CD4-positive, alpha-beta T cell treated with Interleukin-15 for 1 hour (primary cell): ENCODE results near the gene LKAAEAR1.
"Not testable (repeated sequence)": the region's sequence is repeated elsewhere in the genome, so short reads cannot be mapped to it uniquely, and the experiment has no call there.

ENCODE experiments used
- DNase-seq: peaks from one replicate; pipeline ENCODE4 v3.0.0-alpha.2; 2020

The LKAAEAR1 gene

DNA sequence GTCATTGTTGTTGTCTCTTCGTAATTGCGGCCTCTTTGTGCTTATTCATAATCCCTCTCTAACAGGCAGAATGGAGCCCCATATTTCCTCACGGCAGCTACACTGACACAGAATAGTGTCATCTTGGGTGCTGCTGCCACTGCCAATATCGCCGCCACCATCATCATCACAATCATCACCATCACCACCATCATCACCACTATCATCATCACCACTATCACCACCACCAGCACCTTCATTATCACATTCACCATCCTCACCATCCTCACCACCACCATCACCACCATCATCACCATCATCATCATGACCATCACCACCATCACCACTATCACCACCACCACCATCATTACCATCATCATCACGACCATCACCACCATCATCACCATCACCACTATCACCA lies 12.3 kb upstream of the LKAAEAR1 start:
- no peak for DNase-seq

DNA sequence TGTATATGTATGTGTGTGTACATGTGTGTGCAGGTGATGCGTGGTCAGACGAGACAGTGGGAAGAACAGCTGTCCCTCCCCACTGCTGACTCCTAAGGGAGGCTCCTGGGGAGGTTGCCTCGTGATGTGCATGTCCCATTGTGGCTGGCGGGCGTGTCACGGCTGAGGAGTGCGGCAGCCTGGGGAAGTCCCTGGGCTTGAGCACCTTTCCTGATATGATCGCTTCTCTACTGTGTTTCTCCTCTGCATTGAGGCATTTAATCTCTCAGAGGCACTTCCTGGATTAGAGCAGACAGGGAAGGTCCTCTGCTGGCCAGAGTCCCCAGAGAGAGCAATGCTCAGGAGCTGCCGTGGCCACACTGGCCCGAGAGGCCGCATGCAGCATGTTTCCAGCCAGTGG lies 11.7 kb upstream of the LKAAEAR1 start:
- no peak for DNase-seq

DNA sequence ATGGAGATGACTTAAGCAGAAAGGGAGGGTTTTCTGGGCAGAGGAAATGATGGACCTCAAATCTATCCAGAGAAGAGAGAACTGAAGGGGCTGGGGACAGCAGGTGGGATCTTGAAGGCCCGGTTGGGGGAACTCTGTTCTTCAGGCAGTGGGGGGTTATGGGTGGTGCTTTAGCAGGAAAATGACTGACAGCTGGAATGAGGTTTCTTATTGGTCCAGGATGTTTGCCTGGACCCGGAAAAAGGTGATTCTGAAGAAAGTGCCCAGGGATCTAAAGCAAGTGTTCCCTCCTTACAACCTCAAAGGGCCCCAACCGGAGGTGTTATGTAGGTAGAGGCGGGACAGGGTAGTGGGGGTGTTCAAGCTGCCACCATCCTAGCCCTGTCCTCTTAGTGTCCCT lies 11.3 kb upstream of the LKAAEAR1 start:
- DNase-seq, result no peak

DNA sequence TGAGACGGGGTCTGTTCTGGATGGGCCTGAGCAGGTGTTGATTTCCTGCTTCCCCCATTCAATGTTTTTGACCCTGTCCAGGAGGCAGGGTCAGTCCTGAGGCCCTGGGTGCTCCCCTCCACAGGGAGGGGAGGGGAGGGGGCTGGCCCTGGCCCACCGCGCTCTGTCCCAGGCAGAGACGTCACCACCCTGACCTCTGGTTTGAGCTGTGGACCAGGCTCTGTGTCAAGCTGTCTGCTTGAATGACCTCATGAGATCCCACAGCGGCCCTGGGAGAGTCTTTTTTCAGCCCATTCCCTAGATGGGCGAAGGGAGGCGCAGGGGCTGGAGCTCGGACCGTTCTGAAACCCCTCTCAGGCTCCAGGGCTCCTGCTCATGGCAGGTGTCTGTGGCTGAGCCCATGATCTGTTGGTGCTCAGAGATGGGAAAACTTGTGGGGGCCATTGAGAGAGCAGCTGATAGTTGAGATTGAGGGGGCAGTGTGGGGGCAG lies 8.9 kb upstream of the LKAAEAR1 start:
- DNase-seq, result no peak

DNA sequence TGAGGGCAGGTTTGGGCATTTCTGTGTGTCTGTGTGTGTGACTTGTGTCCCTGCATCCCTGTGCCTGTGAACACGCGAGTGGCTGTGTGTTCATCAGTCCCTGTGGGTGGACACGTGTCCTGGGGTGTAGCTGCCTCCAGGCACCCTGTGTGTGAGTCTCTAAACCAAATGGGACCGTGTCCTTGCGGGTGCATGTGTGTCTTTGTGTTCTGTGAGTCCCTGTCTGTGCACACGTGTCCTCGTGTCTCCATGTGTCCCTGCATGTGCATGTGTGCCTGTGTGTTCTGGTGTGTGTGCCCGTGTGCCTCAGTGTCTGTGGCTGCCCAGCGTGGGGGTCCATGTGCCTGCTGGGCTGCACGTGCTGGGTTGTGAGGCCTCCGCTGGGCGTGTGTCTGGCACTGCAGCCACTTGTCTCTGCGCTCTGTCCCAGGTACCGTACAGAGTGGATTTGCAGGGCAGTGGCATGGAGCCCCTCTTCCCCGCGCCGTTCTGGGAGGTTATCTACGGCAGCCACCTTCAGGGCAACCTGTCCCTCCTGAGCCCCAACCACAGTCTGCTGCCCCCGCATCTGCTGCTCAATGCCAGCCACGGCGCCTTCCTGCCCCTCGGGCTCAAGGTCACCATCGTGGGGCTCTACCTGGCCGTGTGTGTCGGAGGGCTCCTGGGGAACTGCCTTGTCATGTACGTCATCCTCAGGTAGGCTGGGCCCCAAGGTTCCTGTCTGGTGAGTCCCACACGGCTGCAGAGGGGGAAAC lies 8.2 kb upstream of the LKAAEAR1 start:
- DNase-seq, result no peak

DNA sequence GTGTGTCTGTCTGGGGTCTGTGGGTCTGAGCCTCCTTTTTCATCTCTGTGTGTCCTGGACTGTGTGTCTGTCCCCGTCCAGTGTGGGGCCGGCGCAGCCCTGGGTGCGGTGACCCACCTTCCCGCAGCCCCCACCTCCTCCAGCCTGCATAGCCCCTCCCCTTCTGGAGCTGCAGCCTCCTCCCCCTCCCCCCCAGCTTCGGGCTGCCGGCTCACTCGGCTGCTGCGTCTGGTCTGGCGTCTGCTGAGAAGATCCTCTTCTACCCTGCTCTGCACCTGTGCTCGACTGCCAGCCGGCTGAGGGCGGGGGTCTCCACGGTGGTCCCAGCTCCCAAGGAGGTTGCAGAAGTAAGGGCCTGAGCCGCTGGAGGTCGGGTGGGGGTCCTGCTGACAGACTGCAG lies 7.6 kb upstream of the LKAAEAR1 start:
- DNase-seq, result no peak

DNA sequence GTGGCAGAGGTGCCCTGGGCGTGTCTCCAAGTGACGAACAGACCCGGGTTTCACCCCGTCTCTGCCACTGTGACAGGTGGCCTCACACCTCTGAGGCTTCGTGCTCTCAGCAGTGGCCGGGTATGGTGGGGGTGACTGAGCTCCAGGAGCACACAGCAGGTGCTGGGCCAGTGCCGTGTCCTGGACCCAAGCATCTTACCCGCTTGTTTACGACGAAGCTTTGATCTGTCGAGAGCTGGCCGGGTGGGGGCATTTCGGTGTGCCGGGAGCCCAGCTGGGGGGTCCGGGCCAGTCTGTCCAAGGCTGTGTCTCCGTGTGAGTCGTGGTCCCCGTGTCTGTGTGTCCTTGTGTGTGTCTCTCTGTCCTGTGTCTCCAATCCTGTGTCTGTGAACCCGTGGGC lies 7.1 kb upstream of the LKAAEAR1 start:
- DNase-seq, result no peak

DNA sequence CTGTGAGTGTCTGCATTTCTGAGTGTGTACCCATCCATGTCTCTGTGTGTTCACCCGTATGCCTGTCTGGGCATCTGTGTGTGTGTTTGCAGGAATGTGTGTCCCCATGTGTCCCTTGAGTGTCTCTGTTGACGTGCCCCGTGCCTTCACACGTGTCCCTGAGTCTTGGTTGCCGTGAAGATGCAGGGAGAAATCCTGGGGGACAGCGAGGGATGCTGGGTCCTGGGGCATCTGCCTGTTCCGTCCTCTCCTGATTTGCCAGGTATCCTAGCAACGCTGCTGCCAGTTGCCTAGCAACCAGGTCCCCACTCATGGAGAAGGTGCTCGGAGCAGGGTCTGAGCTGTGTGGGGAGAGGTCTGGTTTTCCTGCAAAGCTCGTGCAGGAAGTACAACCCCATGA lies 6.0 kb upstream of the LKAAEAR1 start:
- no peak for DNase-seq

DNA sequence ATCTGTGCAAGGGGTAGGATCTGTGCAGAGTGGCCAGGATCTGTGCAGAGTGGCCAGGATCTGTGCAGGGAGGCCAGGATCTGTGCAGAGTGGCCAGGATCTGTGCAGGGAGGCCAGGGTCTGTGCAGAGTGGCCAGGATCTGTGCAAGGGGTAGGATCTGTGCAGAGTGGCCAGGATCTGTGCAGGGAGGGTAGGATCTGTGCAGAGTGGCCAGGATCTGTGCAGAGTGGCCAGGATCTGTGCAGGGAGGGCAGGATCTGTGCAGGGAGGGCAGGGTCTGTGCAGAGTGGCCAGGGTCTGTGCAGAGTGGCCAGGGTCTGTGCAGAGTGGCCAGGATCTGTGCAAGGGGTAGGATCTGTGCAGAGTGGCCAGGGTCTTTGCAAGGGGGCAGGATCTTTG lies 4.4 kb upstream of the LKAAEAR1 start:
- not testable (repeated sequence) for DNase-seq

DNA sequence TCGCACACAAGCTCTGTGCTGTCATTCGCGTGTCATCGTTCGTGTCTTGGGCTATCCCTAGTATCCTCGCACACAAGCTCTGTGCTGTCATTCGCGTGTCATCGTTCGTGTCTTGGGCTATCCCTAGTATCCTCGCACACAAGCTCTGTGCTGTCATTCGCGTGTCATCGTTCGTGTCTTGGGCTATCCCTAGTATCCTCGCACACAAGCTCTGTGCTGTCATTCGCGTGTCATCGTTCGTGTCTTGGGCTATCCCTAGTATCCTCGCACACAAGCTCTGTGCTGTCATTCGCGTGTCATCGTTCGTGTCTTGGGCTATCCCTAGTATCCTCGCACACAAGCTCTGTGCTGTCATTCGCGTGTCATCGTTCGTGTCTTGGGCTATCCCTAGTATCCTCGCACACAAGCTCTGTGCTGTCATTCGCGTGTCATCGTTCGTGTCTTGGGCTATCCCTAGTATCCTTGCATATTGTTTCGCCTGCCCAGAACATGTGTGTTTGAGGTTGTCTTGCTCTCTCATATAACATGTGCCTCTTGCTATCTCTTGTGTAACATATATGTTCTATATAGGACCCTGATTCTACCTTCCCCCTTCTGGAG lies 3.1 kb upstream of the LKAAEAR1 start:
- not testable (repeated sequence) for DNase-seq

DNA sequence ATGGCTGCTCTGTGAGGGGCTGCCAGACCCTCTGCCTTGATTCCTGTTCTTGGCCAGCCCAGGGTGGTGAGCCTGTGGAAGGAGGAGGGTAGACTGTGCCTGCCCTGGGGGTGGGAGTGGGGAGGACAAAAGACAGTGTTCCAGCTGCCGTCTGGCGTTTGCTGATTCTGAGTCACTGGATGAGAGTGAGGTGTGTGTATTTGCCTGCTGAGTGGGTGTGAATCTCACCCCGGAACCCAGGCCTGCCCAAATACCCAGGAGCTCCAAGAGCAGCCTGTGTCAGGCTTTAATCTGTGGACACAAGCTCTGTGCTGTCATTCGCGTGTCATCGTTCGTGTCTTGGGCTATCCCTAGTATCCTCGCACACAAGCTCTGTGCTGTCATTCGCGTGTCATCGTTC lies 2.6 kb upstream of the LKAAEAR1 start:
- no peak for DNase-seq

DNA sequence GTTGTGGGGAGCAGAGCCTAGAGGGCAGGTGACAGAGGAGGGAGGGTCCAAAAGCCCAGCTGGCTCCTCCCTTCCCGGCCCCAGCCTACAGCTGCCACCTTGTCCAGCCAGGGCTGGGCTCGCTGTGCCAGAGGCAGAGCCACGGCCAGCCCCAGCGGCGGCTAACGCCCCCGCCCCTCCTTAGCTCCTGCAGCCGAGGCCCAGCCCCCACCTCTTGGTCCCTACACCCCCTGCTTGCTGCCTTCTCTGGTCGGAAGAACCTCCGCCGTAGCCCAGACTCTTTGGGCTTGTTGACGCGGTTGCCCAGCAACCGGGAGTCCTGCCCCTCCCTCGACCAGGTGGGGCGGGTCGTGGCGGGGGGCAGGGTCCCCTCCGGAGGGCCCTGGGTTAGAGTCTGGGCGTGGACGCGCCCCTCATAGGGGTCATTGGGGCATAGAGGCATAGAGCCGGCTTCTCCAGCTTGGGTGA lies 521 bp upstream of the LKAAEAR1 start:
- DNase-seq, result no peak

DNA sequence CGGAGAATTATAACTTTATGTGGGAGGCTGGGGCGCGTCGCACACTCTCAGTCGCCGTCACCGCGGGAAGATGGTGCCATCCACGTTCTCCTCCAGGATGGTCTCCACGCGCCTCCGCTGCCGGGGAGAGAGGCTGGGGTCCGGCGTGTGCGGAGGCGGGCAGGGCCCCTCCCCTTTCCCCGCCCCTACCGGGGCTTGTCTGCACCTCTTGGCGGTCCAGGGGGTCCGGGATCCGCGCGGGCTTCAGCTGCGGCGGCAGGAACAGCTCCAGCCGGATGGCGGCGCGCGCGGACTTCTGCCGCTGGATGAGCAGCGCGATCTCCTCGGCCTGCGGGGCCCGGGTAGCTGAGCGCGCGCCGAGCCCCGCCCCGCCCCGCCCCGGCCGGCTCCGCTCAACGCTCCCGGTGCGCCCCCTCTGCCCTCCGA lies 807 bp downstream of the LKAAEAR1 start:
- DNase-seq, result peak; percentile 73

DNA sequence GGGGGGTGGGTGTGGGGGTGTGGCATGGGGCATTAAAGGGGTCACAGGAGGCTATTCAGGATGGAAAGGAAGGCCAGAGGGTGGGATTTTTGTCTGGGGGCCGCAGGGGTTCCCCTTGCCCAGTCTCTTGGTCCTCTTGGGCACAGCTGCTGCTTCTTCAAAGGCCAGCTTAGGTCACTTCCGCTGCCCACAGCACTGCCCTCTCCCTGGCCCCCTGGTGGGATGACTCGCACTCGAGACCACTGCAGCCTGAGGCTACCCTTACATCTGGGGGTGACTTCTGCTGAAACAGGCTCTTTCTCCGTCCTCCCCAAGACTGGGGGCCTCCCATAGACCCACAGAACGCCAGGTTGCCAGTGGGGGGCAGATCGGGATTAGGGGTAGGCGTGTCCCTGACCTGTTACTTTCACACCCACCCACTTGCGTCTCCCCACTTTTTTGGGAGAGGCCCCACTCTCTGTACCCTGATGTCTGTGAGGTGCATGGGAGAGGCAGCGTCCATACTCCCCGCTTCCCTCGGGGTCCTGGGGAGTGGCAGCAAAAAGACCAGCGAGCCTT lies 1.3 kb downstream of the LKAAEAR1 start:
- DNase-seq, result no peak

DNA sequence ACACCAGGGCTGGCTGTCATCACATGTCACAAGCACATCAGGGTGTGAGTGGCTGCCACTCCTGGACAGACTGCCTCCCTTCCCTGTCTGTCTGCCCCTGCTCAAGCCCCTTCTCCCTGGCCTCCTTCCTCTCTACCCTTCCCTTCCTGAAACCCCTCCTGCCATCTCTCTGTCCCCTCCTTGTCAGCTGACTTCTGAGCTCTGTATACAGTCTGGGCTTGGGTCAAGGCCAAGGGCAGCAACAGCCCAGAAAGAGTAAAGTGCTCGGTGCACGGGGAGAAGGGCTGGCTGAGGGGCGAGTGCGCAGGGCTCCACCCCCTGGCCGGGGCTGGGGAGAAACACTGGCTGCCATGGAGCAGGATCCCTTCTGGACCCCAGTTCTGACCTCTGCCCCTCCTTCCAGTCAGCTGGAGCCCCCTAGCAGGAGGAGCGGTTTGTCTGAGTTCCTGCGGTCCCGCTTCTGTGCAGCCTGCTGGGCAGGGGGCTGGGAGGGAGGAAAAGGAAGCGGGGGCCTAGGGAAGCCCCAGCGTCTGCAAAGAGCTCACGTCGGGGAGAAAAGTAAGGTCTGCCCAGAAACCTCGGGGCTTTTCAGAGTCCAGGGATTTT lies 2.0 kb downstream of the LKAAEAR1 start:
- DNase-seq, result no peak

DNA sequence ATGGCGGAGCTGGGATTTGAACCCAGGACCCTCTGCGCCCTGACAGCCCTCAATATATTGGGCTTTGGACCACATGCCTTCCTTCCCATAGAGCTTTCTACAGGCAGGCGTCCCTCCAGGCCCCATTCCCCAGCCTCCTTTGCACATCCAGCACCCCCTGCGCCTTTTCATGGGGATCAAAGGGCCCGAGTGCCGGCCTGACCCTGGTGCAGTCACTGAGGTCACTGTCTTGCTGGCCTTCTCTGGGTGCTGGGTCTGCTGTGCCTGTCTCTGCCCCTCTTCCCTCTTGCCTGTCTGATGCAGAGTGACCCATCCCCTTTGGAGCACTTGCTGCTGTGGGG lies 2.6 kb downstream of the LKAAEAR1 start:
- no peak for DNase-seq

DNA sequence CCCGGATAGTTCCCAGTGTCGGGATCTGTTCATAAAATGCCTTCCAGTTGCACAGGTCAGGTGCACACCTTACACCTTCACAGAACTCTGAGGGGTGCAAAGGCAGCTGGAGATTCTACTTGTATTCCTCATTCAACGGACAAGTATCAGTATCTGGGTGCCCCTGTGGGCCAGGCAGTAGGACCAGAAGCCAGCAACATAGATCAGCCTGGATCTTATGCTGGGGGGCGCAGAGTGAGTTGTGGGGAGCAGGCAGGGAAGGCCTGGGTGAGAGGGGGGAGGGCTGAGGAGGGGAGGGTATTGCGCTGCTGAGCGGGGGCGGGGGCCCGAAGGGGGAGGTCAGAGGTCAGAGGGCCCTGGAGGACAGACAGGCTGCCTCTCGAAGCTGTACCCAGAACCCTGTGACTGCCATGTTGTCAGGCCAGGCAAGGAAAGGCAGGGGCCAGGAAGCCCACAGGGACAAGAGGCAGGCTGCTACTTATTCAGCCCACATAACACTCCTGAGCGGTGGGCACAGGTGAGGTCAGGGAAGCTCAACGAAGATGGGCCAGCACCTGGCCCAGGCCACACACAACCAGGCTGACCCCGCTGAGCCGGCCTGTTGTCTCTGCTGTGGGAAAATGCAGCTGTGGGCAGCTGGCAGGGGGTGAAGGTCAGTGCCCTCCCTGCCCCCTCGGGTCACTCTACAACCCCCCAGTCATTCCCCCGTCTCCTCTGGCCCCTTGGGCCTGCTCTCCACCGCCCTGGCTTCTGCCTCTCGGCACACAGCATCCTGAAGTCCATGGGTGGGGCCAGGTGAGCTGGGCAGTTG lies 3.2 kb downstream of the LKAAEAR1 start:
- DNase-seq, result no peak

DNA sequence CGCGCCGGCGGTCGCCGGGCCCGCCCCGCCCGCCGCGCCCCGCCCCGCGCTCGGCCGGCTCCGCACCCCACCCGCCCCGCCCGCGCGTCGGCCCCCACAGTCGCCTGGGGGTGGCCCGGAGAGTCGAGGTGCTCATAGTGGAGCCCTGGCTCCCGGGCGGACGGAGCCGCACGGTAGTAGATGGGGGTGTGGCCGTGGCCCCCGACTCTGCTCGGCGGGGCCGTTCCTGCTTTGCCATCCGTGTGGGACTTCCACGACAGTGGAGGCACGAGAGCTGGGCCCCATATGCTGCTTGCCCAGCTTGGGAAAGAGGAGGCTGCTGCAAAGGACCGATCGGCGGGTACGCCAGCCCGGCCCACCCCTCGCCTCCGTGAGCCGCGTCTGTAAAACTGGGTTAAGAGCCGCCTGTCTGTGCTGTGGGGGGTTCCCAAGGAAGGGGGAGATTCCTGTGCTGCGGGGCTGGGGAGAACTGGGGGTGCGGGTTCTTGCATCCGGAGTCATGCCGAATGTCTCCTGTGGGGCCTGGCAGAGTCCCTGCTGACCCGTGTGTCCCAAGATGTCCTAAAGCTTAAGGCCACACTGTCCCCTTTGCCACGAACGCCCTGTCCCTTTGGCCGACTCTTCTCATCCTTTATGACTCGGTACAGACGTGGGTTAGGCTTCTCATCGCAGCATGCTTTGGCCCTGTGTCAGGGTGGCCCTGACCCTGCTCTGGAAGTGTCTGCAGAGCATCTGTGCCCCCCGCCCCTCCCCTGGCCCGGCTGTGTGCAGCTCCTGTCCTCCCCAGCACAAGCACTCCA lies 4.0 kb downstream of the LKAAEAR1 start, which contains the start of gene OPRL1:
Gene OPRL1, plus strand, starts transcription at position 70 of the 800 bp plus-strand sequence. CDS start 12,639 bp downstream, outside the sequence.
- peak; percentile 46 for DNase-seq

DNA sequence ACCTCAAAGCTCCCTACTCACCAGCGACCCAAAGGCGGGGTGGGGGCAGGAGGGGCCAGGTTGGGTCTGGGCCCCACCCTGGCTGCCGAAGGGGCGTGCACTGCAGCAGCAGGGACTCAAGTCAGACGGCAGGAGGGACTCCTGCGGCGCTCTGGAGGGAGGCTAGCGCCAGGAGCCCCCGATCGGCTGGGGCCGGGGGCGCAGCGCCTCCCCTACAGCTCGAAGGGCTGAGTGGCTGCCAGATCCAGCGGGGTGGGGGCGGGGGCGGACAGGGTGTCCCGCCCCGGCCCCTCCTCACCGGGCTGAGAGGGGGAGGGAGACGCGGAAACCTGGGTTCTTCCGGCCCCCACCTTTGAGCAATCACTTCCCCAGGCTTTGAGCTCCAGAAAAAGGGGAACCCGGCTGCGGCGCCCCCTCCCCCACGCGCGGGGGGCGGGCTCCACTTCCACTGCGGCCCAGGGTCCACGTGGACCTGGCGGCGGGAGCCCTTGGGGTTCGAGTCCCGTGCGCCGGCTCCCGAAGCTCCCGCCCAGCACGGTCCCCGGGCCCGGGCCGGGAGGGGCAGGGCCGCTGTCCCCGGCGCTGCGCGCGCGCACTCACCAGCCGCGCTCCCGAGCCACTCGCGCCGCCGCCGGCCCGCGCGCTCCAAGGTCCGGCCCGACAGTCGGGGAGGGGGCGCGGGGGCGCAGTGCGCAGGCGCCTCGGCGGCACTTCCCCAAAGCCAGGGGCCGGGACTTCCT lies 4.8 kb downstream of the LKAAEAR1 start, which contains the start of gene RGS19:
Gene RGS19, minus strand, starts transcription at position 246 of the 740 bp plus-strand sequence. CDS start 2,632 bp downstream, outside the sequence.
- peak; percentile 88 for DNase-seq

DNA sequence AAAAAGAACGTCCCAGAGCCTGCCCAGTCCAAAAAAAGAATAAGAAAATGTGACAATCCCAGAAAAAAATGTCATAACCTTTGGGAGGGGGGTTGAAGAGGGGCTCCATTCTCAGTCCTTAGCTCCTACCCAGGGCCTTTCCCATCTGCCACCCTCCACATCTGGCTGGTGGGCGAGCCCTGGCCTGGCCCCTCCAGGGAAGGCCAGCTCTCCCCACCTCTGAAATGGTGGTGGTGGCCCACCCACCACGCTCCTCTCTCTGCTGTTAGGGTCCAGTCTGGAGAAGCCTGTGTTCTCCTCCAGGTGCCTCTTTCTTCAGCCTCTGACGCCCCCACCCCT lies 5.3 kb downstream of the LKAAEAR1 start:
- DNase-seq, result no peak

DNA sequence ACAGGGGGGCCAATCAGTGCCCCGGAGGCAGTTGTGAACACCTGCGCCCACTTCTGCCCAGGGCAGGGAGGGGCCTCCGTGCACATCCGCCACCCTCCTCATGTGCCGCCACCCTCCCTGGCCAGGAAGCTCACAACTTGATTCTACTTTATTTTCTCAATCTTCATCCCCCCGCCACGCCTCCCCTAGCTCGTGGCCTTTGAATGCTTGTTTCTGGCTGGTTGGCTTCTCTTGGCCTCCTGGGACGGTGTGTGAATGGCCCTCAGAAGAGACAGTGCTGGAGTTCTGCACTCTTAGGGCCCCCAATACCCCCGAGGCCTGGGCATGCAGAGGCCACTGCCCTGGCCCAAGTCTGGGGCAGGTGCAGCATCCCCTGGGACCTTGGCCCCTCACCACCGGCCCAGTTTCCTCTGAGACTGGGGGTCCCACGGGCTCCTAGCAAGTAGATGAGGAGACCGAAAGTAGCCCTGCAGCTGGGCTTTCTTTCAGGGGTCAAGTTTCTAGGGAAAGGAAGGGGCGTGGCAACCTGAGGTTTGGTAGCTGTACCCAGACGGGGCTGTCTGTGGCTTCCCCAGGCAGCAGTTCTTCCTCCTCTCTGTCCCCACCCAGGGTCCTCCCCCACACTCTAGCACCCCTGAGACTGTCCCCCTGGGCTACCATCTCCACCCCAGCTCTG lies 6.2 kb downstream of the LKAAEAR1 start:
- peak; percentile 64 for DNase-seq
